Coronary artery (tissue), 2 donors: ENCODE results near the gene XRCC5.

ENCODE experiments used
- DNase-seq: peaks from one replicate; pipeline ENCODE4 v3.0.0-alpha.2; 2017; ENCODE audit warnings: low spot score
- H3K27ac ChIP-seq, 2 donors: fragments of 200-600 bp; sonication (generic); one replicate each; pipeline ENCODE4 v1.5.1; 2016 to 2019
- H3K4me3 ChIP-seq: fragments of 200-600 bp; sonication (generic); 2 replicates; pipeline ENCODE4 v1.5.1; 2016; ENCODE audit warnings: mild to moderate bottlenecking, moderate library complexity
- CTCF ChIP-seq: fragments of 200-600 bp; sonication (generic); IDR thresholded peaks from one replicate; pipeline ENCODE4 v1.5.1; 2019; ENCODE audit warnings: antibody characterized with exemption

The XRCC5 gene

GRCh38 chr2:216216951-216217903, 108.1 kb downstream of the XRCC5 start:
- TF ChIP-seq CTCF: no peak
- Histone ChIP-seq H3K4me3 (no peak overlapping the region), H3K27ac (no peak overlapping the region)
- DNase-seq: no peak

- Histone ChIP-seq H3K27ac (no peak overlapping the region), H3K4me3 (no peak overlapping the region)
- no peak for DNase-seq
- TF ChIP-seq CTCF: no peak
Observed at GRCh38 chr2:216217904-216218260, 108.7 kb downstream of the XRCC5 start.

GRCh38 chr2:216219861-216220260, 110.7 kb downstream of the XRCC5 start:
- Histone ChIP-seq H3K27ac (no peak overlapping the region), H3K4me3 (no peak overlapping the region)
- no peak for DNase-seq
- TF ChIP-seq CTCF: no peak

GRCh38 chr2:216220976-216221375, 111.8 kb downstream of the XRCC5 start:
- Histone ChIP-seq H3K4me3 (no peak overlapping the region), H3K27ac (no peak overlapping the region)
- DNase-seq: no peak
- TF ChIP-seq CTCF: no peak

GRCh38 chr2:216221811-216222210, 112.7 kb downstream of the XRCC5 start:
- TF ChIP-seq CTCF: no peak
- H3K27ac ChIP-seq: no peak overlapping the region
- no peak overlapping the region for H3K4me3 ChIP-seq
- DNase-seq: no peak

GRCh38 chr2:216222650-216223352, 113.7 kb downstream of the XRCC5 start:
- no peak for TF ChIP-seq CTCF
- no peak overlapping the region for H3K27ac ChIP-seq
- no peak for DNase-seq
- no peak overlapping the region for H3K4me3 ChIP-seq
